ENCODE data around the gene RAD51B.
A peak's percentile ranks its signal among the peaks of the same experiment; 100 is the strongest.

RAD51B gene

DNA sequence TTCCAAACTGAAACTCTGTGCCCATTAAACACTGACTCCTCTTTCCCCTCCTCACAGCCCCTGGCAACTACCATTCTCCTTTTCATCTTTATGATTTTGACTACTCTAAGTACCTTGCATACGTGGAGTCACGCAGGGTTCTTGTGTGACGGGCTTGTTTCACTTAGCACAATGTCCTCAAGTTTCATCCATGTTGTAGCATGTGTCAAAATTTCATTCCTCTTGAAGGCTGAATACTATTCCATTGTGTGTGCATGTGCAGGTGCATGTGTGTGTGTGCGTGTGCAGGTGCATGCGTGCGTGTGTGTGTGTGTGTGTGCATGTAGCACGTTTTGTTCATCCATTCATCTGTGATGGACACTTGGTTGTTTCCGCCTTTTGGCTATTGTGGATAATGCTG, 867.1 kb downstream of the RAD51B start:
- Mint-ChIP-seq H3K27ac (peak overlapping the region; percentile 97 to 99 (median 99)), H3K4me1 (peaks cover 96% of the 10 kb centered on the region), H3K4me3 (no peak overlapping the region), H3K36me3 (ENCODE audit: low read depth) (no peaks in the 10 kb centered on the region), H3K9me3 (no peaks in the 10 kb centered on the region), H3K27me3 (ENCODE audit: low read depth) (no peaks in the 10 kb centered on the region)
- TF ChIP-seq, protein P1, sequence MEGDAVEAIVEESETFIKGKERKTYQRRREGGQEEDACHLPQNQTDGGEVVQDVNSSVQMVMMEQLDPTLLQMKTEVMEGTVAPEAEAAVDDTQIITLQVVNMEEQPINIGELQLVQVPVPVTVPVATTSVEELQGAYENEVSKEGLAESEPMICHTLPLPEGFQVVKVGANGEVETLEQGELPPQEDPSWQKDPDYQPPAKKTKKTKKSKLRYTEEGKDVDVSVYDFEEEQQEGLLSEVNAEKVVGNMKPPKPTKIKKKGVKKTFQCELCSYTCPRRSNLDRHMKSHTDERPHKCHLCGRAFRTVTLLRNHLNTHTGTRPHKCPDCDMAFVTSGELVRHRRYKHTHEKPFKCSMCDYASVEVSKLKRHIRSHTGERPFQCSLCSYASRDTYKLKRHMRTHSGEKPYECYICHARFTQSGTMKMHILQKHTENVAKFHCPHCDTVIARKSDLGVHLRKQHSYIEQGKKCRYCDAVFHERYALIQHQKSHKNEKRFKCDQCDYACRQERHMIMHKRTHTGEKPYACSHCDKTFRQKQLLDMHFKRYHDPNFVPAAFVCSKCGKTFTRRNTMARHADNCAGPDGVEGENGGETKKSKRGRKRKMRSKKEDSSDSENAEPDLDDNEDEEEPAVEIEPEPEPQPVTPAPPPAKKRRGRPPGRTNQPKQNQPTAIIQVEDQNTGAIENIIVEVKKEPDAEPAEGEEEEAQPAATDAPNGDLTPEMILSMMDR (IDR thresholded peaks at IDR 0.05; ENCODE audit: unreplicated experiment in 3 of 3), result no peak

DNA sequence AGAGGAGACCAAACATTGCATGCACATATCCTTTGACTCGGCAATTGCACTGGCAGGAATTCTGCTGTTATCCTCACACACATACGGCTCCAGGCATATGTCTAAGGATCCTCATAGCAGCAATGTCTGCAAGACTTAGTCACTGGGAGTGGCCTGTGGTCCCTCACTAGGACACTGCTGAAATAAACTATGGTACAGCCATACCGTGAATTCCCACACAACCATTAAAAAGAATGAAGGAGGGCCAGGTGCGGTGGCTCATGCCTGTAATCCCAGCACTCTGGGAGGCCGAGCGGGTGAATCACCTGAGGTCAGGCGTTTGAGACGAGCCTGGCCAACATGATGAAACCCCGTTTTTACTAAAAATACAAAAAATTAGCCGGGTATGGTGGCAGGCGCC, 868.2 kb downstream of the RAD51B start:
- H3K27me3 Mint-ChIP-seq (ENCODE audit: low read depth), result peaks cover under 1% of the 10 kb centered on the region
- no peaks in the 10 kb centered on the region for H3K9me3 Mint-ChIP-seq
- H3K27ac Mint-ChIP-seq, result peak overlapping the region; percentile 99
- H3K4me1 Mint-ChIP-seq, result peaks cover 96% of the 10 kb centered on the region
- H3K36me3 Mint-ChIP-seq (ENCODE audit: low read depth), result no peaks in the 10 kb centered on the region
- TF ChIP-seq, protein P1 (IDR thresholded peaks at IDR 0.05; ENCODE audit: unreplicated experiment in 3 of 3), result no peak
- H3K4me3 Mint-ChIP-seq, result peak overlapping the region in 2 of 3 experiments; percentile 17 to 37

GRCh38 chr14:68688872-68689371, 869.3 kb downstream of the RAD51B start:
- Mint-ChIP-seq H3K27me3 (ENCODE audit: low read depth) (peaks cover 6% of the 10 kb centered on the region), H3K27ac (peak overlapping the region; percentile 99), H3K4me1 (peaks cover 100% of the 10 kb centered on the region), H3K4me3 (peak overlapping the region; percentile 3 to 66 (median 25)), H3K9me3 (no peaks in the 10 kb centered on the region), H3K36me3 (ENCODE audit: low read depth) (no peaks in the 10 kb centered on the region)
- TF ChIP-seq, protein P1 (IDR thresholded peaks at IDR 0.05; ENCODE audit: unreplicated experiment in 3 of 3), result no peak

DNA sequence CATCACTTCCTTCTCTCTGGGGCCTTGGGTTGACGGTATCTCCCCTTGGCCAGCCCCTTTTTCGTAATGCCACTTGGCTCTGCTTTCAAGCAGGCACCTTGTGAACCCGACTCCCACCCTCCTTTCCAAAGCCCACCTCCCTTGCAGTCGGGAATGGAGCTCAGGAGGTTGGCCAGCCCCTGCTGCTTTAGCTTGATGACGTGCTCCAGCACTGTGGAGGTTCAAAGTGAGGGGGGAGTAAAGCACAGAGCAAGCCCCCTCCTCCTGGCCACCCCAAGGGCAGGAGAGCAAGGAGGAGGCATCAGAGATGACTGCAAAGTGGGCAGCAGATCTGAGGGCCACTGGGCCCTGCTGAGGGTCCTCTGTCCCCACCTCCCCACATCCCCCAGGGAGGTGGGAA, 869.9 kb downstream of the RAD51B start:
- H3K27me3 Mint-ChIP-seq (ENCODE audit: low read depth), result peaks cover 6% of the 10 kb centered on the region
- peak overlapping the region; percentile 99 for H3K27ac Mint-ChIP-seq
- peaks cover 98% of the 10 kb centered on the region for H3K4me1 Mint-ChIP-seq
- H3K9me3 Mint-ChIP-seq, result no peaks in the 10 kb centered on the region
- TF ChIP-seq, protein P1 (IDR thresholded peaks at IDR 0.05; ENCODE audit: unreplicated experiment in 3 of 3), result no peak
- peak overlapping the region in 1 of 3 experiments; percentile 3 for H3K4me3 Mint-ChIP-seq
- no peaks in the 10 kb centered on the region for H3K36me3 Mint-ChIP-seq (ENCODE audit: low read depth)

GRCh38 chr14:68690089-68690958, 870.7 kb downstream of the RAD51B start:
- Mint-ChIP-seq H3K27me3 (ENCODE audit: low read depth) (peaks cover 6% of the 10 kb centered on the region), H3K9me3 (no peaks in the 10 kb centered on the region), H3K4me1 (peaks cover 95% of the 10 kb centered on the region), H3K36me3 (ENCODE audit: low read depth) (no peaks in the 10 kb centered on the region), H3K27ac (peak overlapping the region; percentile 99), H3K4me3 (peak overlapping the region in 1 of 3 experiments; percentile 33)
- TF ChIP-seq, protein P1 (IDR thresholded peaks at IDR 0.05; ENCODE audit: unreplicated experiment in 3 of 3), result no peak

Data from nephron (organoid).